Cortex of kidney (tissue), 1 donor: ENCODE measurements around the gene RPL14.
"Not testable (repeated sequence)": the region's sequence is repeated elsewhere in the genome, so short reads cannot be mapped to it uniquely, and the experiment has no call there.

Experiments used
- DNase-seq: peaks from one replicate; lab custom pipeline; 2025; lab: John Stamatoyannopoulos, UW

Gene RPL14

GRCh38 chr3:40456940-40457823, at the start of gene RPL14:
TSS of gene RPL14 (plus strand) at chr3:40457339. CDS start at chr3:40457472, 133 bp downstream.
- DNase-seq: peak; percentile 15

- no peak for DNase-seq
Observed at GRCh38 chr3:40407611-40408010, 49.5 kb upstream of the RPL14 start.

DNA sequence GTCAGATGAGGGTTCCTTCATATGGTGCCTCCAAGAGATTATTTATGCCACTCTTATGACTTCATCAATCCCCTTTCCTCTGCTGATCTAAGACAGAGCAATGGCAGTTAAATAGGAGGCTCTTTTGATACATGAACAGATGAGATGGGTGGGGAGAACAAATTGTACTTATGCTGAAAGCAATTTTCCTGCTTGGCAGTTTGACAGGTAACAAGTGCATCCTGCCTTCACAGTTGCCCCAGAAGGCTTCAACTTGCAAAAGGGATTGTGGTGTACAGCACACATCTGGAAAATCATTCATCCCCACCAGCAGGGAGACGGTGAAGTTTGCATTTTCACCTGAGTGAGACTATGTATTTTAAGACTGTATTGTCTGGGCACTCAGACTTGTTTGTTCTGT, 42.9 kb upstream of the RPL14 start:
- DNase-seq: no peak

GRCh38 chr3:40417845-40418543, 39.1 kb upstream of the RPL14 start:
- DNase-seq: no peak

GRCh38 chr3:40422861-40423260, 34.3 kb upstream of the RPL14 start:
- DNase-seq: no peak

DNA sequence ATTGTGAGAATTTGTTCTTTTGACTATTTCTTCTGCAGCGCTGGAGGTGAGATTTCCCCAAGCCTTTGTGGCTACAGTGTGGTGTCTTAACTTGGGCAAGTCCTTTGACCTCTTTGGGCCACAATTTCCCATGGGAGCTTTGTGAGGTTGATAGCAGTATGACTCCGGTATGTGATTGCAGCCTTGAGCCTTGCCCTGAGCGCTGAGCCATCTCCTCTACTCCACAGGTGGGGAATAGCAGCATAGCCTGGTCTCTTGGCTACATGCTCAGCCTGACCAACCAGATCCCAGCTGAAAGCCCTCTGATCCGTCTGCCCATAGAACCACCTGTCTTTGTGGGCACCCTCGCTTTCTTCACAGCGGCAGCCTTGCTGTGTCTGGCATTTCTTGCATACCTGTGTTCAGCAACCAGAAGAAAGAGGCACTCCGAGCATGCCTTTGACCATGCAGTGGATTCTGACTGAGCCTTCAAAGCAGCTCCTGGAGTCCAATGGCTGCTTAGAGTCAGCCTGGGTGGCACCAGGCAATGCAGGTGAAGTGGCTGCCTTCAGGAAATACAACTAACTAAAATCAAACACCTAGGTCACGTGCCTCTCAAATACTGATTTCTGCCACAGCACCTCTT, 30.0 kb upstream of the RPL14 start:
- no peak for DNase-seq

DNA sequence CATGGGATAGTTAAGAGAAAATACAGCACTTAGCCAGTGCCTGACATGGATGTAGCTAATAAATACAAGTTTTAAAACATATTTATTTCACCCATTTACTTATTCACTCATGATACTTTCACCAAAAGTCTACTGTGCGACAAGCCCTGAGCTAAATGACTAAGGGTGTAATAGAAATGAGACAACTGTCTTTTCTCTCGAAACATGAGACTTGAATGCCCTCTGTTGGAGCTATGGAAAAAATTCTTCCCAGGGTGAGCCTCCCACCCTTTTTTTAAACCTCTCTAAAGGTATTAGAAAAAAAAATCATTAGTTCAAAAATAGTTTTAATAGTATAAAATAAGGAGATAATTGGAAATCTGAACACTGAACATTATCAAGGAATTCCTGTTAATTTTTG, 24.3 kb upstream of the RPL14 start:
- DNase-seq: no peak

- DNase-seq: no peak
Observed at GRCh38 chr3:40437889-40438288, 19.2 kb upstream of the RPL14 start.

GRCh38 chr3:40445062-40445461, 12.1 kb upstream of the RPL14 start:
- no peak for DNase-seq

DNA sequence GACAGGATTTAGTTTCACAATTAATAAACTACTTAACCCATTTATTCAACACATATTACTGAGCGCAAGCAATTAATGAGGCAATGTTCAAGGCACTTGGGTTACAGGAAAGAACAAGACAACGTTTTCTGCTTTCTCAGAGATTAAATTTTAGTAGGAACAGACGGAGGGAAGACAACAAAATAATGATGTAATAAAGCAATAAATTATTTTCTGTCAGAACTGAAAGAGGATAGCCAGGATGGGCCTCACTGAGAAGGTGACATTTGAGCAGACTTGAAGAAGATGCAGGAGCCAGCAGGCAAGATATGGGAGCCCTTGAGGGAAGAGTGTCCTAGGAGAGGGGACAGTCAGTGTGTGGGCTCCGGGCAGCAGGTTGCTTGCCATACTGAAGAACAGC, 11.3 kb upstream of the RPL14 start:
- no peak for DNase-seq

GRCh38 chr3:40450438-40450837, 6.7 kb upstream of the RPL14 start:
- DNase-seq: no peak

DNA sequence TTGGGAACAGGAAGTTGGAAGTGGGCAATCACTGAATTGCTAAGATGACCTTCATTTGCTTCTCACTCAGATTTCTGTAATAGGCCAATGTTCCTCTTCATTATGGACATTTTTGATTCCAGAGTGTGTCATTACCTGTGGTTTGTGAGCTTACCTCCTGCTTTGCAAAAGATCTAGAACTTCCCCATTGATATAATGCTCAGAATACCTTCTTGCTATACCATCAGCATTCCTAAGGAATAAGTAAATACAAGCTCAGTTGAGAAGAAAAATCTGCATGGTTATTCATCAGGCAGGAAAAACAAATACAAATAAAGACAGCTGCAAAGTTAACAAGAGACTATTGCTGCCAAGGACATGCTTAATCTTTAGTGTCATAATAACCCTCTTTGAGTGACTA, 5.6 kb upstream of the RPL14 start:
- no peak for DNase-seq

DNA sequence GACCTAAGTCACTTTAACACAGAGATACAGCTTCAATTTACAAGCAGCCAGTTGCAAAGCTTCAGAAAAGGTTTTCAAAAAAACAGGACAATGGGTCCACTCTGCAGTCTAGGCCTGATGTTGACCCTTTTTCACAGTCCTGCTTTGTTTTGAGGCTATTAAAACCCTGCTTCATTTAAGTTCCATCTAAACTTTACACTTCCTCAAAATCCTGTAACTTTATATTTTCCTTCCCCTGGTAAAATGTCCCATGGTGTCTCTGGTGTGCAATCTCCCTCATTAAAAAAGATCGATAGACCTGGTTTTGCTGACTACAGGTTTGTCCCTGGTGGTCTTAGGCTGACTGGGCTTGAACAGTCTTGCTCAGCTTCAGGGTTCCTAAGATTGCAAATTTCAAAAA, 5.1 kb upstream of the RPL14 start:
- DNase-seq: no peak

- no peak for DNase-seq
Observed at GRCh38 chr3:40452562-40452875, 4.6 kb upstream of the RPL14 start.

GRCh38 chr3:40452876-40453730, 4.0 kb upstream of the RPL14 start:
- peak; percentile 24 for DNase-seq

DNA sequence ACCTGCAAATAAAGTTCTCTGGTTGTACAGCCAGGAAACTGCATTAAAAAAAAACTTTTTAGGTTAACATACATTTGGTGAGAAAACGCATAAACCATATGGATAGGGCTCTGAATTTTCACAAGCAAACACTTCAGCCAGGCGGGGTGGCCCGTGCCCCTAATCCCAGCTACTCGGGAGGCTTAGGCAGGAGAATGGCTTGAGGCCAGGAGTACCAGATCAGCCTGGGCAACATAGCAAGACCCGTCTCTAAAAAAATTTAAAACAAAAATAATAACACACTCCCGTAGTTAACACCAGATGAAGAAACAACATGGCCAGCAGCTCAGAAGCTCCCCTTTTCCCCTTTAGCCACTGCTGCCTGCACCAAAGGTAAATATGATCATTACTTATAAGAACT, 3.2 kb upstream of the RPL14 start:
- DNase-seq: no peak

DNA sequence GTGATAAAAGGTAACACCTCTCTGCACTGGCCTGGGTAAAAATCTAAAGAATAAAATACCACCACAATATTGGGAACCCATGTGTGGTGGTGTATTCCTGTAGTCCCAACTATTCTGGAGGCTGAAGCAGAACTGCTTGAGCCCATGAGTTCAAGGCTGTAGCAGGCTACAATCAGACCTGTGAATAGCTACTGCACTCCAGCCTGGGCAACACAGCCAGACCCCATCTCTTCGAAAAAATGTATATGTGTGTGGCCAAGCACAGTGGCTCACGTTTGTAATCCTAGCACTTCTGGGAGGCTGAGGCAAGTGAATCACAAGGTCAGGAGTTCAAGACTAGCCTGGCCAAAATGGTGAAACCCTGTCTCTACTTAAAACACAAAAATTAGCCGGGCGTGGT, 1.8 kb upstream of the RPL14 start:
- no peak for DNase-seq

DNA sequence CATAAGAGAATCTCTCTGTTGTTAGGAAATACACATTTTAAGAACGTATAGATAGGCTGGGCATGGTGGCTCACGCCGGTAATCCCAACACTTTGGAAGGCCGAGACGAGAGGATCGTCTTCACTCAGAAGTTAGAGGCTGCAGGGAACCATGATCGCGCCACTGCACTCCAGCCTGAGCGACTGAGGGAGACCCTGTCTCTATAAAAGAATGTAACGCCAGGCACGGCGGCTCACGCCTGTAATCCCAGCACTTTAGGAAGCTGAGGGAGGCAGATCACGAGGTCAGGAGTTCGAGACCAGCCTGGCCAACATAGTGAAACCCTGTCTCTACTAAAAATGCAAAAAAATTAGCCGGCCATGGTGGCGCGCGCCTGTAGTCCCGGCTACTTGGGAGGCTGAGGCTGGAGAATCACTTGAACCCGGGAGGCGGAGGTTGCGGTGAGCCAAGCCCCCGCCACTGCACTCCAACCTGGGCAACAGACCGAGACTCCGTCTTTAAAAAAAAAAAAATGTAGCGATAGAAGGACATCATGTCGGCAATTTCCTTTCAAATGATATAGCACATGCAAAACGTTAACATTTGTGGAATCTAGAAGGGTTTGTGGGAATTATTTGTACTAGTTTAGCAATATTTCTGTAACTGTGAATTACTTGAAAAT, 730 bp upstream of the RPL14 start:
- DNase-seq: no peak

- no peak for DNase-seq
Observed at GRCh38 chr3:40458473-40458872, 1.3 kb downstream of the RPL14 start.

GRCh38 chr3:40460481-40460880, 3.3 kb downstream of the RPL14 start:
- DNase-seq: not testable (repeated sequence)

- DNase-seq: no peak
Observed at GRCh38 chr3:40461161-40461560, 4.0 kb downstream of the RPL14 start.

DNA sequence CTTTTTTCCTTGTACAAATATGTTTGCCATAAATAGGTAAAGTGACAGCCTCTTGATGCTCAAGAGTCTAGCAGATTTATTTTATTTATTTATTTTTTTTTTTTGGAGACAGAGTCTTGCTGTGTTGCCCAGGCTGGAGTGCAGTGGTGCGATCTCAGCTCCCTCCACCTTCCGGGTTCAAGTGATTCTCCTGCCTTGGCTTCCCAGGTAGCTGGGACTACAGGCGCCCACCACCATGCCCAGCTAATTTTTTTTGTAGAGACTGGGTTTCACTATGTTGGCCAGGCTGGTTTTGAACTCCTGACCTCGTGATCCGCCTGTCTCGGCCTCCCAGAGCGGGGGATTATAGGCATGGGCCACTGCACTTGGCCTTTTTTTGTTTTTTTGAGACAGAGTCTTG, 5.7 kb downstream of the RPL14 start:
- not testable (repeated sequence) for DNase-seq
